ENCODE results near the gene FNDC3B.

The FNDC3B gene

DNA sequence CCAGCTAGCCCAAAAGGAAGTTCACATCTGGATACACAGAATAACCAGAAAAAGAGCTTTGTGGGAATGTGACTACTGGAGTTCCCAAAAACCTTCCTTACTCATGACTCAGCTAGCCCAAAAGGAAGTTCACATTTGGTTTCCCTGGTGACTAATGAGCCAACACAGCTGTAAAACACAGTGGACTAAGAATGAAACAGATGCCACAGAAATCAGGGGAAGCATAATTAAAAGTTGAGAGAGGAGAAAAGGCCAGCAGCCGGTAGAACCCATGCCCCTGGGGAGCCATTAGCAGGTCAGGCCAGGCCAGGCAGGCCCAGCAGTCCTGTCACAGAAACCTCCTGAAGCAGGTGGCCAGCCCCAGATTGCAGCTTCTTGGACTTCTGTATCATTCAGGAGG lies 278.6 kb downstream of the FNDC3B start:
- in situ Hi-C loops (cut with HindIII; ENCODE audit: low sequenced_read_pairs), result no loop called here

DNA sequence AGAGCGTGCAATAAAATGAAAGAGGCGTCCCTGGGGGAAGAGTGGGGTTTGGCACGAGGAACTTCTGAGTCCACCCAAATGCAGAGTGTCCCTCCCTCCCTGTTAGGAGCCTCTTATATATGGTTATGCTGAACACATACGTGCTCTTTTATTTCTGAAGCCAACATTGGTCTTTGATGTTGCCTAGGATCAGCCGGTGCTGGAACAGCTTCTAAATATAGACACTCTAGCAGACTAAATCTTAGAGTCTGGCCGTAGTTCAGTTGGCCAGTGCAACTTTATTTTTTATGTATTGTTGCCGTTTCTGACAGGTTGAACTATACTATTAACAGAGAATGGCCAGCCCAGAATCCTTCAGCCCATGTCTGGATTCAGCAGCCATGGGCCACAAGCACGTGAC lies 280.2 kb downstream of the FNDC3B start:
- in situ Hi-C loops (cut with HindIII; ENCODE audit: low sequenced_read_pairs), result no loop called here

DNA sequence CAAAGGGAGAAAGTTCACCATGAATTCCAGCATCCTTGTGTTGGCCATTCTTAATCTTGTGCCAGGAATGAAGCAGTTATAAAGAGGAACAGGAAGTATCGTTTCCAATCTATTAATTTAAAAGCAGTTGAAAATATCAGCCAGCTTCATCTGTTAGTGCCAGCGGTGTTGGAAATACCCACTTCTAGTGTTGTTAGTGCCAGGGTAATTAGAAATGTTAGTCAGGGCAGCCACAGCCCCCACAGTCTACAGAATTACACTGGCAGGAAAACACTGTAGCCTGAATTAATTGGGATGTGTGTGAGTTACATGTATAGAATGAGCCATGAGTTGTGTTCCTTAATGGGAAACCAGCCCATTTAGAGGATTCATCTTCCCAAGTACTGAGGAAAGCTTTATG lies 281.1 kb downstream of the FNDC3B start:
- in situ Hi-C loops (cut with HindIII; ENCODE audit: low sequenced_read_pairs), result no loop called here

- in situ Hi-C loops (cut with HindIII; ENCODE audit: low sequenced_read_pairs), result no loop called here
Observed at GRCh38 chr3:172321035-172321434, 281.7 kb downstream of the FNDC3B start.

GRCh38 chr3:172323894-172324610 lies 284.7 kb downstream of the FNDC3B start:
- in situ Hi-C loops (cut with HindIII; ENCODE audit: low sequenced_read_pairs), result no loop called here

DNA sequence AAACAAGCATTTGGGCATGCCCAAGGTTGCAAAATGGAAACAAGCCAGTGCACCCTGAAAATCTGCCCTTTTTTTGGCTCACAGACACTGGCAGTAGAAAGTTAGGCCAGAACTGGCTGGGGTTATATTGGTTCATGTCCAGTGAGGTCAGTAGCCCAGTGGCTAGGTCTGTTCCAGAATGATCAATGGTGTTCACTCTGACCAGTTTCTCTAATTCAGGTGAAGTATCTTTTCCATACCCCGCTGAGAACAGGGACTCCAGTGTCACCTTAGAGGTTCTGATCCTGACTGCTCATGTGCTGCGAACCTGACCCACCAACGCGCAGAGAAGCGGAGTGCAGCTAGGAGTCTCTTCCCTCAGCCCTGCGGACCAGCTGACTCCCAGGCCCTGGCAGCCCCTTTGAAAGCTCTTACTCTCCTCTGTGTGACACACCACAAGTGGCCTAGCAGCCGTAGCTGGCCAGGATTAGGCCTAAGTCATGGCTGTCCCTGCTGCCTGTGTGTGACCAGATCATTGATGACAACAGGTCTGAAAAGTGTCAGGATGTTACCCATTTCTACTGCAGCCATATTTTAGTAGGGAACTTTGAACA lies 285.3 kb downstream of the FNDC3B start:
- in situ Hi-C loops (cut with HindIII; ENCODE audit: low sequenced_read_pairs), result no loop called here

DNA sequence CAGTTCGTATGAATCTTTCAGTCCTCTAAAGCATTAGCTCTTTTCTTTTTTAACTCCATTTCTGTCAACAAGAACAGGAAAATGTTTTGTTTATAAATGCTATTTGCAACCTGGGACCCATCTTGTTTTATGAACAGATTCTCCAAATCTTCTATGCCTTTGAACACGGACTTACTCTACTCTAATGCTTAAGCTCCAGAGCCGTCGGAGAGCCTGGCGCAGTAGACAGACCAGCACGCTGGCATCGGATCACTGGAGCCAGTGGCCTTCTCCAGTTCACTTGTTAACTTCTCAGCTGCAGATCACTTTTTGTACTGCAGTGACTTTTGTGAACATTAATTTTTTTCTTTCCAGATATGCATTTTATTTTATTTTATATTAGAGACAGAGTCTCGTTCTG lies 286.1 kb downstream of the FNDC3B start:
- in situ Hi-C loops (cut with HindIII; ENCODE audit: low sequenced_read_pairs), result no loop called here

DNA sequence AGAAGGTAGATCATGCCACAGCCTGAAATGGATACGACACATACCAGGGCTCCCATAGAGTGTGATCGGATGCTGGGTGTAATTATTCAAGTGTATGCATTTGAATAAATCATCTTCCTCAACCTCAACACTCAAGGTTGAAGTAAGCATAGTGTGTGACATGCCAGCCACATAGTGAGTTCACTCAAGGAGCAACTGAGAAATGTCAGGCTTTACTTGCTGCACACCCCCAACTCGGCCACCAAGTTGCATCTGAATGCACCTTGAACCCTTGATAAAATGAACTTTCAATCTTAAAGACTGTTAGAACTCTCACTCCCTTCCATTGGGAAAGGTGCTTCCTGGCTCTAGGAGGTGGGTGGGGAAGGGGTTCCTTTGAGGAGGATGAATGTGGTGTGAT lies 287.6 kb downstream of the FNDC3B start:
- in situ Hi-C loops (cut with HindIII; ENCODE audit: low sequenced_read_pairs), result no loop called here

- in situ Hi-C loops (cut with HindIII; ENCODE audit: low sequenced_read_pairs), result no loop called here
Observed at GRCh38 chr3:172328282-172328681, 288.9 kb downstream of the FNDC3B start.

GRCh38 chr3:172329070-172329469 lies 289.7 kb downstream of the FNDC3B start:
- in situ Hi-C loops (cut with HindIII; ENCODE audit: low sequenced_read_pairs), result no loop called here

- in situ Hi-C loops (cut with HindIII; ENCODE audit: low sequenced_read_pairs), result no loop called here
Observed at GRCh38 chr3:172330413-172330812, 291.0 kb downstream of the FNDC3B start.

- in situ Hi-C loops (cut with HindIII; ENCODE audit: low sequenced_read_pairs), result no loop called here
Observed at GRCh38 chr3:172332256-172333041, 293.1 kb downstream of the FNDC3B start.

DNA sequence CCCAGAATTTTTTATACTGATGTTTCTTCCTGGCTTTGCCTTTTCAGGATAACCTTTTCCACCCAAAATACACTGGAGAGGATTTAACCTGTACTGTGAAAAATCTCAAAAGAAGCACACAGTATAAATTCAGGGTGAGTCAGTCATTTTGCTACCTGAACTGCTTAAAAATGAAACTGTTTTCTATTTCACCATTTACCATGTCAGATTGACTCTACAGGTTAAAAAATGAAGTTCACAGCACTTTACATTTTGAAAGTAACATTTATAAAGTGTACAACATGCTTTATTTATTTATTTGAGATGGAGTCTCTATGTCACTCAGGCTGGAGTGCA lies 293.6 kb downstream of the FNDC3B start:
- in situ Hi-C loops (cut with HindIII; ENCODE audit: low sequenced_read_pairs), result no loop called here

DNA sequence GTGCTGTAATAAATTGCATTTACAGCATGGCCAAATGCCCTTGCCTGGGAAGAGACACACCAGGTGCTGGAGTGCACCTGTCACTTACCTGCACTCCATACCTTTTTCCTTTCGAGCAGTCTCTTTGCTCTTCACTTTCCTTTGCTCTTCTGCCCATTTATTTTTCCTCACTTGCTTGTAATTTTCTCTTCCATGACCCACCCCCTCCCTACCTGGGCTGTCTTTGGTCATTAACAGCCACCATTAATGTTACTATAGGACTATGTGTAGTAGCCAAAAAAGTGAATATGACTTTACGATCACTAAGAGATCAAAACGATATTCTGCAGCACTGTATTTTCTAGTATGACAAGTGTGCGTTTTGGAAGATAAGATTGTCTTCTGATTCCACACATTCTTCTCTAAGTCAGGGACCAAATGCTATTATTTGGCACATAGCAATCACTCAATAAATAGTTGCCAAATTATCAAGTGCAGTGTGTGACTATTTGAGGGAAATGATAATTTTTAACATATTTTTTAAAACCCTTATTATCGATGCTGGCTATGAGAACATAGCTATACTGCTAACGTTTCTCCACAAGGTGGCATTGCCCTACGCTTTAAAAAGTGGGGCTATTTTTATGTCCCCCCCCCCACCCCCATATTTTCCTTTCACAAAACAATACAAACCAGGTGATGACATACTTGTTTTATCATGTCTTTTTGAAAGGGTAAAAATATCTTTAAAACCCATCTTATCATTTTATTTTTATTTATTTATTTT lies 294.5 kb downstream of the FNDC3B start:
- in situ Hi-C loops (cut with HindIII; ENCODE audit: low sequenced_read_pairs), result no loop called here

DNA sequence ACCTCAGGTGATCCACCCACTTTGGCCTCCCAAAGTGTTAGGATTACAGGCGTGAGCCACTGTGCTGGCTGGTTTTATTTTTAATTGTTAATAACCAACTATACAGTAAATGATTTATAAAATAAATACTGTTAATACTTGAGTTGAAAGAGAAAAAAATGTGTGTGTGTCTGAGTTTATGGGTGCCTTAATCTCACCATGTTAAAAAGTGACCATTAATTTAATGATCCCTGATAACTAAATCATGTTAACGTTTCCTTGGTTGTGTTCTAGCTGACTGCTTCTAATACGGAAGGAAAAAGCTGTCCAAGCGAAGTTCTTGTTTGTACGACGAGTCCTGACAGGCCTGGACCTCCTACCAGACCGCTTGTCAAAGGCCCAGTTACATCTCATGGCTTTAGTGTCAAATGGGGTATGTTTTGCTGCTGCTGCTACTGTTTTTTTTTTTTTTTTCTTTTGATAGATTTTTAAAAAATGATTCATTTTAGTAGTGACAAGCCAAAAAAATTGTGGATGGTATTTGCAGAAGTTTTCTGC lies 295.4 kb downstream of the FNDC3B start:
- in situ Hi-C loops (cut with HindIII; ENCODE audit: low sequenced_read_pairs), result no loop called here

GRCh38 chr3:172339892-172340291 lies 300.5 kb downstream of the FNDC3B start:
- in situ Hi-C loops (cut with HindIII; ENCODE audit: low sequenced_read_pairs), result no loop called here

- in situ Hi-C loops (cut with HindIII; ENCODE audit: low sequenced_read_pairs), result no loop called here
Observed at GRCh38 chr3:172340583-172340982, 301.2 kb downstream of the FNDC3B start.

DNA sequence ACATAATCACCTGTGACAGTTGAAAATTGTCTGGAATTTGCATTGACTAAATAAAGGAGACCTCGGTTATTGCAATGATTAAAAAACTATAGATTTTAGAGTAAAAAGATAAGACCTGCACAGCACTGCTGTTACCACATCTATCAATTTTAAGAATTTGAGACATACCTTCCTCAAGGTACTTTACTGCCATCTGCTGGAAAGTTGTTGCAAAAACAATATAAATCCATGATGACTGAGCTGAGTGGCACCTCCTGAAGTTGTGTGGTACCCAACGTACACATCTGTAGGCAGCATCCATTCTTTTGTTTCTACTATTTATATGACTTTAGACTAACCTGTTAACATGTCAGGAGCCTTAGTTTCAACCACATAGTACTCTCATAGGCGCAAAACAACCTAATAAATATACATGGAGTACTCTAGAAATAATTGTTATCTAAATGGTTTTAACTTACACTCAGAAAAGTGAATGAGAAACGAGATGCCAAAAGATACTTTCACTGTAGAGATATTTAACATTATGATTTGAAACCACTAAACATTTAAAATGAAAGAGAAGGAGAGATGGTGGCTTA lies 302.2 kb downstream of the FNDC3B start:
- in situ Hi-C loops (cut with HindIII; ENCODE audit: low sequenced_read_pairs), result no loop called here

DNA sequence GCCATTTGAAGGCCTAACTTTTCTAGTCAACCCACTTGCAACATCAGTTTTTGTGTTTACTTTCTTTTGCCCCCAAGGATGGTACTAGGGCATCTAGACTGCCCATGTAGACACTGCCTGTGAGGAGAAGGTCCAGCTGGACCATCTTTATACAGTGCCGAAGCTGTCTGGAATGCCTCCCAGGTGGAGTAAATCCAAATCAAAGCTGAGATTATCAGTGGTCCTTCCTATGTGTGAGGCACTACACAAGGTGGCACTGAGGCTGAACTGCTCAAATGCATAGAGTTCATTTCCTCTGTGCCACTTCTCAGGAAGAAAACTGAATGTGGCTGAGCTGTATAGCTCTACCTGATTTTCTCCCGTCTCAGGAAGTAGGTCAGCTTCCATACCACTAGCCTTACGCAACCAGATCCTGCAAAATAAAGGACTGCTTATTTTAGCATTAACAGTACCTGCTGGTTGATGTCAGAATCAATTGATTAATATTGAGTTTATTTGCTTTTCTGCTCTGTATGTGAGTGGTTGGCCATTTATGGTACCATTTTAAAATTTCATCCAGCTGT lies 302.8 kb downstream of the FNDC3B start:
- in situ Hi-C loops (cut with HindIII; ENCODE audit: low sequenced_read_pairs), result no loop called here

- in situ Hi-C loops (cut with HindIII; ENCODE audit: low sequenced_read_pairs), result no loop called here
Observed at GRCh38 chr3:172343117-172343516, 303.7 kb downstream of the FNDC3B start.

DNA sequence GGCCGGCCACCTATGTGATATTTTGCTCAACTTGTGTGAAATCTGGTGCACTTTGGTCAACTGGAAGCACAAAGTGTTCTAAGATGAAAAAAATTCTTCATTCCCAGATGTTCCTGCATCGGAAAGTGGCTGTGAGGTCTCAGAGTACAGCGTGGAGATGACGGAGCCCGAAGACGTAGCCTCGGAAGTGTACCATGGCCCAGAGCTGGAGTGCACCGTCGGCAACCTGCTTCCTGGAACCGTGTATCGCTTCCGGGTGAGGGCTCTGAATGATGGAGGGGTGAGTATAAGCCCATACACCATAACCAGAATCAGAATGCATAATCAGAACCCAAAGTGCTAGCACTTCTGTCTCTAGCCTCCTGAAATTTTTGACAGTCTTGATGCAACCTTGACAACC lies 304.6 kb downstream of the FNDC3B start:
- in situ Hi-C loops (cut with HindIII; ENCODE audit: low sequenced_read_pairs), result no loop called here

All from endothelial cell of hepatic sinusoid (primary cell).